D721Med (cell line): ENCODE data around the gene CADPS.

ENCODE experiments used
- DNase-seq: peaks from one replicate; pipeline ENCODE4 v3.0.0; 2011; ENCODE audit warnings: low spot score; ENCODE audit not compliant: insufficient read length
- FAIRE-seq: peaks from 2 replicates; lab custom pipeline; 2011; peaks lifted over from hg19 to GRCh38; lab: Jason Lieb, UNC
- TF ChIP-seq, protein P1 (sequence below): IDR thresholded peaks from 2 replicates; pipeline ENCODE4 v1.5.1; 2012; ENCODE audit warnings: mild to moderate bottlenecking, control low read depth; ENCODE audit not compliant: insufficient read depth; ENCODE audit errors: missing control alignments

CADPS gene

DNA sequence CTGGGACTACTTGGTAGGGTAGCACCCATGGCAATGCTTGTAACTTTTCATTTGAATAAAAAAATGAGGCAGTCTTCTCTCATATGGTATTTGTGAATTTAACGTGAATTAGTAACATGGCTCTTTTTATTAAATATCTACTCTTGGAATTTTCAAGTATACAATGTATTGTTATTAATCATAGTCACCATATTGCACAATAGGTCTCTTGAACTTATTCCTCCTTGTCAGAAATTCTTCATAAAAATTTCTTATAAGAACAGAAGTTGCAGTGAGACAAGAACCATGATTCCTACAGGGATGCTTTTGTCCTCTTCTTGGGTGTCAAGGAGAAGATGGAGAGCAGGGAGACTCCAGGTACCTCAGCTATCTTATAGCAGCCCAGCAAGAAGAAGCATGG, 298.1 kb downstream of the CADPS start:
- DNase-seq, result no peak
- FAIRE-seq, result no peak
- TF ChIP-seq, protein P1, sequence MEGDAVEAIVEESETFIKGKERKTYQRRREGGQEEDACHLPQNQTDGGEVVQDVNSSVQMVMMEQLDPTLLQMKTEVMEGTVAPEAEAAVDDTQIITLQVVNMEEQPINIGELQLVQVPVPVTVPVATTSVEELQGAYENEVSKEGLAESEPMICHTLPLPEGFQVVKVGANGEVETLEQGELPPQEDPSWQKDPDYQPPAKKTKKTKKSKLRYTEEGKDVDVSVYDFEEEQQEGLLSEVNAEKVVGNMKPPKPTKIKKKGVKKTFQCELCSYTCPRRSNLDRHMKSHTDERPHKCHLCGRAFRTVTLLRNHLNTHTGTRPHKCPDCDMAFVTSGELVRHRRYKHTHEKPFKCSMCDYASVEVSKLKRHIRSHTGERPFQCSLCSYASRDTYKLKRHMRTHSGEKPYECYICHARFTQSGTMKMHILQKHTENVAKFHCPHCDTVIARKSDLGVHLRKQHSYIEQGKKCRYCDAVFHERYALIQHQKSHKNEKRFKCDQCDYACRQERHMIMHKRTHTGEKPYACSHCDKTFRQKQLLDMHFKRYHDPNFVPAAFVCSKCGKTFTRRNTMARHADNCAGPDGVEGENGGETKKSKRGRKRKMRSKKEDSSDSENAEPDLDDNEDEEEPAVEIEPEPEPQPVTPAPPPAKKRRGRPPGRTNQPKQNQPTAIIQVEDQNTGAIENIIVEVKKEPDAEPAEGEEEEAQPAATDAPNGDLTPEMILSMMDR, result no peak

- FAIRE-seq, result no peak
- TF ChIP-seq, protein P1, result no peak
- no peak for DNase-seq
Measured at GRCh38 chr3:62574266-62574898, 300.8 kb downstream of the CADPS start.

DNA sequence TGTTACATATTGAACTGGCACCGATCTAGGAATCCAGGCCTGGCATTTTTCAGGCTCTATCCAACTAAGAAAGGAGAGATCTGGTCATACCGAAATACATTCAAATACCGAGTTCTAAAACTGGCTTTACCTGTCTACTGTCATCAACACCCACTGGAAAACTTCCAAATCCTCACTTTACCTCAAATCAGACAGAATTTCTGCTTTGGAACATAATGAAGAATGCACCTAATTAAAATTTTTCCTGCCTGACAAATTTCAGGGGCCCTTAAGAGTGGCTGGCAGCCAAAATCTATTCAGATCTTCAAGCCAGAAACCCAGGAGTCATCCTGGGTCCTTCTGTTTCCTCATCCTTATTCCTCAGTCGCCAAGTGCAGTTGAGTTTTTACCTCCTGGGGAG, 303.3 kb downstream of the CADPS start:
- FAIRE-seq, result no peak
- TF ChIP-seq, protein P1, result no peak
- no peak for DNase-seq

GRCh38 chr3:62570888-62571287, 304.3 kb downstream of the CADPS start:
- FAIRE-seq (no peak), DNase-seq (no peak)
- TF ChIP-seq, protein P1, result no peak

- no peak for FAIRE-seq
- no peak for DNase-seq
- TF ChIP-seq, protein P1, result no peak
Measured at GRCh38 chr3:62569609-62570008, 305.6 kb downstream of the CADPS start.

GRCh38 chr3:62567097-62568021, 307.9 kb downstream of the CADPS start:
- FAIRE-seq, result no peak
- DNase-seq, result no peak
- TF ChIP-seq, protein P1, result no peak
